GM21786 (cell line): ENCODE results near the gene ELL2.
"Not testable (repeated sequence)": the region's sequence is repeated elsewhere in the genome, so short reads cannot be mapped to it uniquely, and the experiment has no call there.

Experiments used
- ATAC-seq: cut with Tn5 transposase; IDR thresholded peaks from one replicate; pipeline ENCODE4 v1.9.1; 2021; ENCODE audit not compliant: unreplicated experiment

Gene ELL2

DNA sequence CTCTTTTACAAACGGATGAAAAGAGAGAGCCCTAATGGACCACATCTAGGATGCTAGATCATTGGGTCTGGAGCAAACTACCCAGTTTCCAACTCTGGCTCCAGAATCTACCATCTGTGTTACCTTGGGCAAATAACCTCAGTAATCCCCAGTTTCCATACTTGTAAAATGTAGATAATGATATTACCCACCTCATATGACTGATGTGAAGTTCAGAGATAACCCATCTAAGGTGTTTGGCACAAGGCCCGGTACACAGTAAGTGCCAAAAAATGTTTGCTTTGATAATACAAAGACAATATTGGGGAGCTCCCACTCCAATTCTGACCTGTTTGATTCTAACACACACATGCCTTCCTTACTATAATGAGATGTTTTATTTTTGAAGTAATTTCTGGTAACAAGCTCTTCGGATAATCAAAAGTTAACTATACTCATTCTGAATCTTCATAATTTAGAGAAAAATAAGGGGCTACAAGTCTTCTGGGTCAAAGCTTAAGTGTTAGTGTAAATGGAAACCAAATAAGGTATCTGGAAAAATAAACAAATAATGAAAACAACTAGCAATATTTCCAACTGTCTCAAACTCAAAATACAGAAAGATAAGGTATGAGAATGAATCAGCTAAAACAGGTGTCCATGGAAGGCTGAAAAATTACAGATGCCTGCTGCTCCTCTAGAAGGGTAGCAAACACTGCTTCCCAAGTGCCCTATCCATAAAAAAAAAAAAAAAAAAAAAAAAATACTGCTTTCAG lies 30.4 kb downstream of the ELL2 start:
- ATAC-seq, result no peak

DNA sequence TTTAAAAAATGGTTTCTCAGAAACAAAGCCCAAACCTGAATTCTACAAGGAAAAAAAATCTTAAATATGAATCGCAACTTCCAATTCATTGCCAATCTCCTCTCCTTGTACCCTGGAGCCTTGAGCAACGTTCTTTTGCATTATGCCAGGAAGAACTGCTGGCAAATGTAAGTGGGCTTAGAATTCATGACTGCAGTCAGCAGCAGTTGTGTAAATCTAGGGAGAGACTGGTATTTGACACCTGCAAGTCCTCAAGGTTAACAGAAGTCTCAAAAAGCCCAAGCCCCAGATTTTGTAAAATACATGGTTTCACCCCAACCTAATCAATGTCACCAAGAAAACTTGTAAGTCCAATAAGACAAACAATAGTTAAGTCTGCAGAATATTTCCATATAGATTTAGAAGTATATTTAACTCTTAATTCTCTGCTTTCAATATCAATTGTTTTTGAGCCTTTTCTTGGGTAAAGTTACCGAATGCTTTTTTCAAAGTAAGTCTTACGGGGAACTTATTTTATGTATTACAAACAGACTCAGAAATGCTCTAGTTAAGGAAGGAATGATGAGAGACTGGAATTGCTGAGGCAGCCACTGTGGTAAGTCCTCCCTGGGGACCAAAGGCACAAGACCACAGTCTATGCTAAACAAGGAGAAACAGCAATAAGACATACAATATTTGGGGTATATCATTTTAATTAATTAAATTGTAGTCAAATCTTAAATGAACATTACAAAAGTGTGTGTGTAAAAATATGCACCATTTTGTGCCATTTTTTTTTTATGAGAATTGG lies 31.3 kb downstream of the ELL2 start:
- ATAC-seq, result no peak

GRCh38 chr5:95928724-95929253 lies 32.9 kb downstream of the ELL2 start:
- no peak for ATAC-seq

- ATAC-seq, result peak; percentile 48
Measured at GRCh38 chr5:95927927-95928723, 33.5 kb downstream of the ELL2 start.

- ATAC-seq, result not testable (repeated sequence)
Measured at GRCh38 chr5:95927300-95927699, 34.4 kb downstream of the ELL2 start.

- peak; percentile 57 for ATAC-seq
Measured at GRCh38 chr5:95925939-95926338, 35.7 kb downstream of the ELL2 start.

GRCh38 chr5:95925378-95925744 lies 36.3 kb downstream of the ELL2 start:
- ATAC-seq, result no peak

- ATAC-seq, result no peak
Measured at GRCh38 chr5:95924720-95925377, 36.8 kb downstream of the ELL2 start.

DNA sequence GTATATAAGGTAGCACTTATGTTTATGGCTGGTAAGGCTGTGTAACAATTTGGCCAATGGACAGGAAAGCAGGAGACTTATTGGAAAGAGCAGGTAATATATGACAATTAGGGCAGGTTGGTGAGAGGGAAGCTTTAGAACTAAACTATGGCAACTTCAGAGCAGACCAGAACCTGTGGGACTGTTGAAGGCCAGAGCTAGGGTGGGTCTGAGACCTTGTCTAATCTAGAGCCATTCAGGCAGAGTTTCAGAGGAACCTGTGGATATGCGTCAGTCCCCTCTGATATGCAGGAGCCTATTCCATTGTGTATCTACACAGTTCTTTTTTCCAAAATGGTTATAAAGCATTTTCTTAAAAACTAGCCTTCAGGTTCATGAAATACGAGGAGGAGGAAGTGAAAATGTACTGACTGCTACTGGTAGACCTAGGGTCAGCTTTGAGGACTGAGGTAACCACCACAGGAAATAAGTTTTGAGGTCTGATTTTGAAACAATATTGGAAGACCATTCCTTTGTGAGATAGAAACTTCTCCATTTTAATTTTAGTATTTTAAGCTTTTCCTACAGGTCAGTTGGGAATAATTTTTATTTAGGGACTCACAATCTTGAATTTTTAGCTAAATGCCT lies 37.6 kb downstream of the ELL2 start:
- ATAC-seq, result peak; percentile 34

GRCh38 chr5:95922798-95923197 lies 38.9 kb downstream of the ELL2 start:
- no peak for ATAC-seq

- no peak for ATAC-seq
Measured at GRCh38 chr5:95921501-95921900, 40.1 kb downstream of the ELL2 start.

GRCh38 chr5:95920822-95921221 lies 40.8 kb downstream of the ELL2 start:
- no peak for ATAC-seq

GRCh38 chr5:95919658-95920057 lies 42.0 kb downstream of the ELL2 start:
- no peak for ATAC-seq

DNA sequence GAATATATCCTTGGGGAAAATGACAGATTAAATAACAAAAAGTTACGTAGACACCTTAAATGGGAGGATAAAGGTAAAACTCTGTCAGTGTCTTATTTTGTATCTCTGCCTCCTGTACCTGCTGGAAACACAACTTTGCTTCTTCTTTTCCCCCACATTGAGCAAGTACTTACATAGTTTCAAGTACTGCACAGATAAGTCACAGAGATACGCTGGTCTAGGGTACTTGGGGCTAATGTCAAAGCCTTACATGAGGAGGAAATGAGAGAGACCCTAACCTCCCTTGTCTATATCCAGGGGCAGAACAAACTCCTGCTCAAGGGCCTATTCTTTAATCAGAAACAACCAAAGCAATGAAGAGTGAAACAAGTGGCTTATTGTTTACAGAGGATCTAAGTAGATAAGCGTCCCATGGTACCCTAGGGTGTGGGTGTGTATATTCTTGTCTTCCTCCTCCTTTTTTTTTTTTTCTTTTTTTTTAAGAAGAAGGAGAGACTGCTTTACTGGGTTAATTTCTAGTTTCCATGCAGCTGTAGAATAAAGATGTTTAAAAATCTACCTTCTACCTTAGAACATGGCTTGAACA lies 43.1 kb downstream of the ELL2 start:
- ATAC-seq, result no peak

GRCh38 chr5:95917207-95917606 lies 44.4 kb downstream of the ELL2 start:
- ATAC-seq, result no peak

GRCh38 chr5:95916687-95917085 lies 45.0 kb downstream of the ELL2 start:
- ATAC-seq, result no peak

DNA sequence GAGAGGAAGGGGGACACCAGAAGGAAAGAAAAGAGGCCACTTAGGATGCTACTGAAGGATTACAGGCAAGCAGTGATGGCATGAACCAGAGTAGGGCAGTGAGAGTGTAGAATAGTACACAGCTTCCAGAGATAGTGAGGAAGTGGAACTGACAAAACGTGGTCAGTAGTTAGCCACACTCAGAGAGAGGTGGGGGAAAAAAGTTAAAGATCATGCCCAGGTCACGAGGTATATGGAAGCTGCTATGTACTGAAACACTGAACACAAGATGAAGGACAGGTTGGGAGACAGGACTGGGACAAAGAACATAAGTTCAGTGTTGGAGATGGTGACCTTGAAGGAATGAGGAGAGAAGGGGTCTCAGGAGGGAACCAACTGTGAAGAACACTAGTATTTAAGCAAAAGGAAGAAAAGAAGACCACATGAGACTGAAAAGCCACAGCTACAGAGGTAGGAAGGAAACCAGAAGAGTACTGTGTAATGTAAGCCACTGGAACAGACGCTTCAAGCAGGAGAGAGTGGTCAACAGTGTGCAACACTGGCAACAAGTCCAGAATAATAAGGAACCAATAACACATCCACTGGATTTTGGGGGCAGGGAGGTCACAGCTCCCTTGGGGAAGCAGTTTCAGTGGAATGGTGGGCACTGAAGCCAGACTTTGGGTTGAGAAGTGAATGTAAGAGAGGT lies 45.5 kb downstream of the ELL2 start:
- peak; percentile 79 for ATAC-seq

DNA sequence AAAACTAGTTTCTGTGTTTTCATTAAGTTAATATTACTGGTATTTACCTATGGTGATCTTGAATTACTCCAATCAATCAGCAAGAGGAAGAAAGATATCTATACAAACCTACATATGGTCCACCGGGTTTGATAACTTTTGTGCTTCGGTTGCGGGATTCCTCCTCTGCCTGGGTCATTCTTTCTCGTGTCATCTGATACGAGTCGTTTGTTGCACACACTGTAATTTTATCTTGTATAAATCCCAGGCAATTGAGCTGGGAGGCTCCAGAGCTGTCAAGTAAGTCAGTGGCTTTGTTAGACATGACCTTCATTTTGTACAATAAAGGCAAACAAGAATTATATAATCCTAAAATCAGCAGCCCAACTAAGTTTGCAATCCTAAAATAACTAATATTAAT lies 48.0 kb downstream of the ELL2 start:
- no peak for ATAC-seq

DNA sequence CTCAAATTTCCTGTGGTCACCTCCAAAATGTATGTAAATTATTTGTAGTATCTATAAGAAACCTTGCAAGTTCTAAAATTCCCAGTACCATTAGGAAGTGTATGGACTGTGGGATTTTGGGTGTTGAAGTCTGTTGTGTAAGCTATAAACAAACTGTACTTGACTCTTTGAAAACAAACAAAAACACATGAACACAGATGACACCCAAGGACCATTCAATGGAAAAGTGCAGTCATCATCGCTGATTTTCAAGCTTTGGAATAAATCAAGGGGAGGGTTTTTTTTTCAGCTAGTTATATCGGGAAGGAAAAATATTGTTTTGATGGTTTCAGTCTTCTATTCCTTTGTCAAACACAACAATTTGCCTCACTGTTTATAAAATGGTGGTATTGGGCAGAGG lies 49.6 kb downstream of the ELL2 start:
- no peak for ATAC-seq
